HFFc6 (cell line): Measurements from ENCODE around the gene TXNL1. TPM values are rescaled to one million over a fixed set of nuclear protein-coding genes. Genes with fewer than 3 reads are reported as not detected.
A peak's percentile ranks its signal among the peaks of the same experiment; 100 is the strongest.

Experiments
- DNase-seq: peaks from one replicate; pipeline ENCODE4 v3.0.0-alpha.2; 2018
- H3K27ac Mint-ChIP-seq: 2 replicates; pipeline ENCODE4 v1.8.0; 2020; ENCODE audit warnings: mild to moderate bottlenecking, mixed read lengths
- H3K27me3 Mint-ChIP-seq: 2 replicates; pipeline ENCODE4 v1.8.0; 2021; ENCODE audit warnings: mild to moderate bottlenecking, moderate library complexity, mixed read lengths; ENCODE audit not compliant: insufficient read depth
- H3K36me3 Mint-ChIP-seq: 2 replicates; pipeline ENCODE4 v1.8.0; 2021; ENCODE audit warnings: low read depth, mixed read lengths
- H3K4me1 Mint-ChIP-seq: 2 replicates; pipeline ENCODE4 v1.8.0; 2020; ENCODE audit warnings: low read depth, mixed read lengths
- H3K4me3 Mint-ChIP-seq: 2 replicates; pipeline ENCODE4 v1.8.0; 2020; ENCODE audit warnings: mild to moderate bottlenecking, moderate library complexity, mixed read lengths
- H3K9me3 Mint-ChIP-seq: 2 replicates; pipeline ENCODE4 v1.8.0; 2020; ENCODE audit warnings: mild to moderate bottlenecking, mixed read lengths
- CTCF ChIP-seq: fragments of 200-600 bp; sonication (generic); IDR thresholded peaks from 2 replicates; pipeline ENCODE4 v1.5.0; 2021; ENCODE audit warnings: antibody characterized with exemption, mild to moderate bottlenecking
- total RNA-seq, 6 experiments: library from RNA; stranded (reverse); fragmentation: NEBNext Ultra II Directional; extraction: Animal tissue kit (Norgen Biotek cat#: 25700); gene quantifications; 2 replicates in 1 of 6; 3 replicates in 5 of 6; pipeline ENCODE4 v1.2.3, GENCODE V29; 2021

The TXNL1 gene
- total RNA-seq, 6 experiments from 2014 or later: 73.5 to 85.5 (median 80.8) TPM

- H3K27me3 Mint-ChIP-seq: no peaks in the 10 kb centered on the region; the same call in 1 of the 2 replicates
- no peak overlapping the region for H3K27ac Mint-ChIP-seq
- H3K4me1 Mint-ChIP-seq: peaks cover 27% of the 10 kb centered on the region
- no peak for DNase-seq
- H3K4me3 Mint-ChIP-seq: no peak overlapping the region
- peaks cover 16% of the 10 kb centered on the region for H3K36me3 Mint-ChIP-seq
- H3K9me3 Mint-ChIP-seq: peaks cover 11% of the 10 kb centered on the region
- TF ChIP-seq CTCF: no peak
Measured at GRCh38 chr18:56643381-56643780, 5.0 kb upstream of the TXNL1 start.

- Mint-ChIP-seq H3K4me1 (peaks cover 32% of the 10 kb centered on the region), H3K36me3 (peaks cover 31% of the 10 kb centered on the region), H3K4me3 (no peak overlapping the region), H3K9me3 (peaks cover 11% of the 10 kb centered on the region), H3K27ac (peak overlapping the region; percentile 63), H3K27me3 (peaks cover 4% of the 10 kb centered on the region)
- no peak for TF ChIP-seq CTCF
- peak; percentile 28 for DNase-seq
Measured at GRCh38 chr18:56641714-56642337, 3.4 kb upstream of the TXNL1 start.

- no peak for DNase-seq
- H3K4me3 Mint-ChIP-seq: peak overlapping the region; percentile 100; the same call in 1 of the 2 replicates
- H3K27me3 Mint-ChIP-seq: peaks cover 4% of the 10 kb centered on the region
- peaks cover 54% of the 10 kb centered on the region for H3K4me1 Mint-ChIP-seq
- H3K9me3 Mint-ChIP-seq: peaks cover 11% of the 10 kb centered on the region
- 0 out of 2 replicates have a peak overlapping the region, but pooled peaks have one; percentile 99 for H3K27ac Mint-ChIP-seq
- no peak for TF ChIP-seq CTCF
- H3K36me3 Mint-ChIP-seq: peaks cover 38% of the 10 kb centered on the region
Measured at GRCh38 chr18:56639571-56639970, 1.2 kb upstream of the TXNL1 start.

DNA sequence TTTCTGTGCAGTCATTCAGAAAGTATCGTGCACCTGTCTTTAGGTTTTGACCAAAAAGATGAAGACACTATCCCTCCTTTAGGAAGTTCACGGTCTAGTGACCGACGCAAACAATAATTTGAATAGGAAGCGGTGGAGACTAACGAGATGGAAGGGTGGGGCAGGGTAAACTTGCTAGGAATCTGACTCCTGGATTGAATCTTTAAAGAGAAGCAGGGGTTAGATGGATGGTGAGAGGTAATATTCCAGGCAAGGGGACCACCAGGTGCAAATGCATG is 651 bp upstream of the TXNL1 start:
- H3K4me3 Mint-ChIP-seq: peak overlapping the region; percentile 100
- DNase-seq: no peak
- peaks cover 44% of the 10 kb centered on the region for H3K36me3 Mint-ChIP-seq
- peaks cover 11% of the 10 kb centered on the region for H3K9me3 Mint-ChIP-seq
- H3K27me3 Mint-ChIP-seq: peaks cover 4% of the 10 kb centered on the region
- peaks cover 60% of the 10 kb centered on the region for H3K4me1 Mint-ChIP-seq
- peak overlapping the region; percentile 99 for H3K27ac Mint-ChIP-seq
- no peak for TF ChIP-seq CTCF

- DNase-seq: no peak
- H3K9me3 Mint-ChIP-seq: peaks cover 11% of the 10 kb centered on the region
- no peak for TF ChIP-seq CTCF
- H3K27me3 Mint-ChIP-seq: peaks cover 4% of the 10 kb centered on the region
- H3K4me3 Mint-ChIP-seq: peak overlapping the region; percentile 100
- peak overlapping the region; percentile 99 for H3K27ac Mint-ChIP-seq
- peaks cover 53% of the 10 kb centered on the region for H3K36me3 Mint-ChIP-seq
- peaks cover 63% of the 10 kb centered on the region for H3K4me1 Mint-ChIP-seq
Measured at GRCh38 chr18:56637711-56638231, 621 bp downstream of the TXNL1 start.
